HG02981 (cell line): ENCODE data around the gene PGRMC2.

Experiments
- ATAC-seq: cut with Tn5 transposase; IDR thresholded peaks from one replicate; pipeline ENCODE4 v1.9.1; 2021; ENCODE audit warnings: mild to moderate bottlenecking, moderate library complexity; ENCODE audit not compliant: unreplicated experiment

Gene PGRMC2

GRCh38 chr4:128299848-128300247 is 12.2 kb upstream of the PGRMC2 start:
- ATAC-seq, result no peak

DNA sequence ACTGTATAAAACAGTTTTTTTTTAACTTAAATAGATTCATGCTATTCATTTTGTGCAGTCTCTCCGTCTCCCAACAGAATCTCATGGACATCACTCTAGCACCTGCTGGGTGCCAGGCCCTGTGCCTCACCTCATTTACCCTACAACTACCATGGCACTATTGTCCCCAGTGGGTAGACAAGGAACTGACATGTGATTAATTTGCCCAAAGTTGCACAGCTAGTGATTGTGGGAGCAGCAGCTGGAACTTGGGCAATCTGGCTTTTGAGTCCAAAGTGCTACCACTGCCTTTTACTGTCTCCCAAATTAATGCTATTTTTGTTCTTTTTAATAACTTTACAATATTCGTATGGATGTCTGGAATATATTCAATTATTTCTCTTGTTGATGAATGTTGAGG is 11.2 kb upstream of the PGRMC2 start:
- ATAC-seq, result peak; percentile 82

DNA sequence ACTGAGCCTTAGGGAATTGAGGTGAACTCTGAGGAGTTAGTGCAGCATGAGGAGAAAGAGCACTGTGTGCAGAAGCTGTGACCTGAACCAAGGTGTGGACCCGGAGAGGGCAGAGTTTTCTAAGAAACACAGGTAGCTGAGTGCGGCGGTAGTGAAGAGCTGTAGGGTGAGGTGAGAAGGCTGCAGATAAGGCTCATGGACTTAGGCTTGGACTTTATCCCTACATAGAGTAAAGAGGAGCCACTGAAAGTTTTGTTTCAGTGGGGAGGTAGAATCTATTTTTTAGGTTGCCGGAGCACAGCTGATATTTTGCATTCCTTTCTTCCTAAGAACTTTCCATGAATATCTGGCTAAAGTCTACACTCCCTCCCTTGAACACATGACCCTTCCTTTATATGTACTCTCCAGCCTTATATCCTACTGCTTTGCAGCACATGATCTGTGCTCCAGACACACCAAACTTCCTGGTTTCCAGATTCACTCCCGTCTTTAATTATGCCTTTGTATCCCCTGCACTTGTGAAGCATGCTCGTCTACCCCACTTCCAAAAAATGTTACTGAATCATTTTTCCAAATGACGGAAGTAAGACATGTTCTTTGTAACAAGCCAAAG is 10.6 kb upstream of the PGRMC2 start:
- ATAC-seq, result no peak

- ATAC-seq, result no peak
These were observed 7.6 kb upstream of the PGRMC2 start for GRCh38 chr4:128295255-128295654.

- no peak for ATAC-seq
These were observed 6.9 kb upstream of the PGRMC2 start for GRCh38 chr4:128294464-128294863.

DNA sequence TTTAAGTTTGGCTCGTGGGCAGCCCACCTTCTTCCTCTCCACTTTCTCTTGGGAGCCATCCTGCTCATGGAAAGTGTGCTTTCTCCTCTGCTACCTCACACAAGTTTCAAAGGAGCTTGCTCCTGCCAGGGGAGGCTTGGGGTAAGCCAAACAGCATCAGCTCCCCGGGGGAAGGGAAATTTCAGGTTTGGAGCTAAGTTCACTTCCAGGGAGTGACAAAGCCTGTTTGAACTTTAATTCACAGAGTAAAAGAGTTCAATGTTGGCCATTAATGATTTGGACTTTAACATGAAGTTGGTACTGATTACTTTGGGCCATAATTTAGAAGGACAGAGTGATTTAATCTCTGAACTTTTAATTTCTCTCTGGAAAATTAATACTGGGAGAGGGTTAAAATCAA is 4.7 kb upstream of the PGRMC2 start:
- no peak for ATAC-seq

GRCh38 chr4:128291096-128291495 is 3.5 kb upstream of the PGRMC2 start:
- no peak for ATAC-seq

DNA sequence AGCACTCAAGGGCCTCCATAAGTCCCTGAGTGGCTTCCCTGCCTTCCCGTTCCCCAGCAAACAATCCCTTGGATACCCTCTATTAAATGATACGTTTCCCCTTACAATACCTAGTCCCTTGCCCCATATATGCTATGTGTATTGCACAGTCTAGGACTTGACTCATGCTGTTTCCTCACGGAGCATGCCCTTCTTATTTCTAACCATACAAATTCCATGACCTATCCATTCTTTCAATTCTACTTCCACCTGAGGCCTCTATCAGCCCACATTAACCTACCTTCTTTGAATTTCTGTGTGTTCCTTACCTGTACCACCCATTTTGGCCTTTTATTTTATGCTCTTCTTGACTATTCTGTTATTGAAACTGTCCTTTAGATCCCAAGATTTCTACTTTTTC is 2.9 kb upstream of the PGRMC2 start:
- no peak for ATAC-seq

- ATAC-seq, result no peak
These were observed 2.0 kb upstream of the PGRMC2 start for GRCh38 chr4:128289523-128290158.

- ATAC-seq, result no peak
These were observed 1.1 kb upstream of the PGRMC2 start for GRCh38 chr4:128288689-128289106.

DNA sequence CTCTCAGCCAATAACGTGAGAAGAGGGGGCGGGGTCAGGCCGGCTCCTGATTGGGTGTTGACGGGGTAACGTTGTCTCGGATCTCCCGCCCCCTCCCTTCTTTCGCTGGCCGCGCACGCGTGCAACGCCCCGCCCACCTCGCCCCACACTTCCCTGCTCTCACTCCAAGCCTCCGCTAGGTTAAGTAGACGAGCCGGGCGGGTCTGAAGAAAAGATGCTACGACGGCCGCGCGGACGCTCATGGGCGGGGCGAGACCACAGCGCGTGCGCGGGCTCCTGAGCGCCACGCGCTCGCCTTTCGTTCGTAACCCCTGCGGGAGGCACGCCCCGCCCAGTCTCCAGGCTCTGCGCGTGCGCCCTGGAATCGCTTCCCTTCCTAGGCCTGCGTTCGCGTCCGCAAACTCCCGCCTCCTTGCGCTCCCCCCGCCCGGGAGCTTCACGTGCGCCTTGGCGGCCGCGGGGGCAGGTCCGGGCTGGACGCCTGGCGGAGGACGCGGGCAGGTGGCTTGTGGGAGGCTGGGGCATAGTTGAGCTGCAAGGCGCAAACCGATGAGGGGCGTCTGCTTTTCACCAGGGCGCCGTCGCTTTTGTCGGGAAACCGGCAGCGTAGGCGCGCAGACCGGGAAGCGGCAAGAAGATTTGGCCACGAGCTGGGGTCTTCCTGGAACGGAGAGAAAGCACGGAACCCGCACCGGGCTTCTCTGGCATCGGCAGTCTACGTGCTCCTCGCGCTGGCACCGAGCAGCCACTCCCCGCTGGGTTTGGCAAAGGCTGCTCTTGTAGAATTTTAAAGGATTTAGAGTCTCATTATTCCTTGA is 467 bp upstream of the PGRMC2 start:
- peak; percentile 77 for ATAC-seq

GRCh38 chr4:128286474-128287058 is 1.0 kb downstream of the PGRMC2 start:
- ATAC-seq, result peak; percentile 19

GRCh38 chr4:128285085-128285997 is 2.3 kb downstream of the PGRMC2 start:
- no peak for ATAC-seq

DNA sequence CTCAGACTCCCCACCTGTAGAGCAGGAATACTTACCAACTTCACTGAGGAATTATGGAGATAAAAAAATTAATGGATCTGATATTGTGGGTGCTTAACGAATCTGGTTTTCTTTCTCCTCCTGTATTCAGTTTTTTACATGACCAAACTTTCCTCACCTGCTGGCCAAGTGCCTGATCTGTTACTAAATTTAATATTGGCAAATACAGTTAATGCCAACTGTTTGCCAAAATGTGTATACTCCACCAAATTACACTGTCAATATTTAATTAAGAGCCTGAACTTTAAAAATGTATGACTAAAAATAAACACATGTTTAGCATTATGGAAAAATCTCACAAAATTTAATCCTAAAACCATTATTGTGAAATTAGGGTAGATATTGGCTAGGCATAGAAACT is 3.3 kb downstream of the PGRMC2 start:
- ATAC-seq, result no peak

DNA sequence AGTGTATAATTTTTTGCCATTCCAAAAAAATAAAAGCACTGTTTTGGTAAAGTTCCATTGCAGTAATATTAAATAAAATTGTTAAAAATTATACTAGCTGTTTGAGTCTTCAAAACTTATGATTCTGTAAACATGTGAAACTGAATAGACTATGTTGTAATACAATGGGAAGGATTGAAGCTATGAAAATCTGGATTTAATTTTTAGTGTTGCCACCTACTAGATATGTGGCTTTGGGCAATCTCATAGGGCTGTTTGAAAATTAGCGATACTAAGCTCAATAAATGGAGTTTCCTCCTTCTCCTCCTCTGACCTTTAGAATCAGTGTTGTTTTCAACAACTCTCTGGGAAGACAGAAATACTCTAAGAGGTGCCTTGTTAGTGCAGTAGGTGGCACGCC is 4.5 kb downstream of the PGRMC2 start:
- ATAC-seq, result no peak

- ATAC-seq, result no peak
These were observed 5.1 kb downstream of the PGRMC2 start for GRCh38 chr4:128282516-128282915.

DNA sequence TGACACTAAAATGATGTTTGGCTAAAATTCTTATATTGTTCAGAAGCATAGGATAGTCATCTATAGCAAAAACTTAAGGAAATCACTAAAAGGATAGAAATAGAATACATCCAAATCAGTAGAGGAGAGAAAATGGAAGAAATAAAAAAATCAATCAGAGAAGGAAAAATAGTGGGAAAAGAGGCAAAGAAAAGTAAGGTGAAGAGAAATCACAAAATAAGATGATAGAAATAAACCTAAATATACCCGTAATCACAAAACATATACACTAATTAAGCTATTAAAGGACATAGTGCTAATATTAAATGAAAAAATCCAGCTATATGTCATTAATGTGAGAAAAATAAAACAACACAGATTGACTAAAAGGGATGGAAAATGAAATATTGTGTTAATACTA is 6.3 kb downstream of the PGRMC2 start:
- no peak for ATAC-seq

DNA sequence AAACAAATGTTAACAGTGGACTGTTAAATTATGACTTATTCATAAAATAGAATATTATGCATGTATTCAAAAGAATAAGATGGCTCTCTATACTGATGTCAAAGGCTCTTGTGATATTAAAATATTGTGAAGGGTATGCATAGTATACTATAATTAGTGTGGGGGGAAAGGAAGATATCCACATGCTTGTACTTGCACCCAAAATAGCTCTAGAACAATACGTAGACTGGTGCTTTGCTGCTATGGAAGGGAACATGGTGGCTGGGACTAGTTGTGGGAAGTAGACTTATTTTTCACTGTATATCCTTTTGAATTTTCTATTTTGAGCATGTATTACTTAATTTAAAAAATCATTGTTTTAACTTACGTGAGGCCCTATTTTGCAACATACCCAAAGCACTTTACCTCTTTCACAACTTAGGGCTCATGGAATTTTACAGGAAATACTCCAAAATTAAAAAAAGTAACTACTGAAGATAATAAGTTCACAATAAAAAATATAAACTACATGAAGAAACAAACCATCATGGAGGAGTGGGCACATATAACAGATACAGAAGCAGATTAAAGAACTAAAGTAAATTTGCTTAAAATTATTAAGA is 7.9 kb downstream of the PGRMC2 start:
- ATAC-seq, result no peak

- ATAC-seq, result no peak
These were observed 9.8 kb downstream of the PGRMC2 start for GRCh38 chr4:128277856-128278255.

- ATAC-seq, result no peak
These were observed 12.3 kb downstream of the PGRMC2 start for GRCh38 chr4:128275346-128275745.
